ENCODE data around the gene C12orf75. TPM values are rescaled to one million over a fixed set of nuclear protein-coding genes. Genes with fewer than 3 reads are reported as not detected.
"Not testable (repeated sequence)": the region's sequence is repeated elsewhere in the genome, so short reads cannot be mapped to it uniquely, and the experiment has no call there.

C12orf75 gene
- total and polyA plus RNA-seq, 4 donors: 75.9 to 661 (median 229) TPM

DNA sequence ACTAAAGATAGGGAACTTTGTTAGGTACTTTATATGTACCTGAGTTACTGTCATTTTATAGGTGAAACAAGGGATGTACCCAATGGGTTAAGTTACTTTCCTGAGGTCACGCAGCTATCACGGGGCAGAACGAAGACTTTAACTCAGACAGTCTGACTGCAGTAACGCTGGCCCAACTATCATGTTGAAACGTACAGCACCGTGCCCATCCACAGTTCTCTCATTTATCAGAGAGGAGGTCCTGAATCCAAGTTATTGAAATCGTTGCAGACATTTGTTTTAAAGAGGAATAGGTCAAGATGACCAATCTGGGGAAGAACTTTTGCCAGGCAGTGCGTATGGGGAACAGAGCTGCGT, 587 bp upstream of the C12orf75 start:
- H3K27me3 ChIP-seq (ENCODE audit: control insufficient read depth in 1 of 2, insufficient read depth in 2 of 2, low read length in 1 of 2): no peaks in the 10 kb centered on the region
- ATAC-seq (ENCODE audit: low FRiP score) (no peak), DNase-seq (no peak)
- WGBS, 2 donors: 3 to 5% methylated on average over 9 of the region's 9 CpGs
- intact Hi-C loops (cut with DNase I): loop anchor here (2.0 to 5.0 kb wide), 3 partner anchors 37 to 93 kb away; partner anchors contain the start of gene APPL2 (in 2 of the 2)
- no peaks in the 10 kb centered on the region for H3K36me3 ChIP-seq (ENCODE audit: control insufficient read depth in 1 of 2, insufficient read depth in 2 of 2, low read length in 1 of 2)
- no peak overlapping the region for H3K4me3 ChIP-seq (ENCODE audit: low read length in 2 of 2)
- peaks cover 0 to 2% of the 10 kb centered on the region in 2 donors for H3K4me1 ChIP-seq (ENCODE audit: control insufficient read depth in 1 of 2, insufficient read depth in 2 of 2, low read length in 2 of 2)
- no peaks in the 10 kb centered on the region for H3K9me3 ChIP-seq (ENCODE audit: control insufficient read depth, low read length)
- H3K27ac ChIP-seq (ENCODE audit: low read depth in 1 of 2, low read length in 2 of 2): no peak overlapping the region

DNA sequence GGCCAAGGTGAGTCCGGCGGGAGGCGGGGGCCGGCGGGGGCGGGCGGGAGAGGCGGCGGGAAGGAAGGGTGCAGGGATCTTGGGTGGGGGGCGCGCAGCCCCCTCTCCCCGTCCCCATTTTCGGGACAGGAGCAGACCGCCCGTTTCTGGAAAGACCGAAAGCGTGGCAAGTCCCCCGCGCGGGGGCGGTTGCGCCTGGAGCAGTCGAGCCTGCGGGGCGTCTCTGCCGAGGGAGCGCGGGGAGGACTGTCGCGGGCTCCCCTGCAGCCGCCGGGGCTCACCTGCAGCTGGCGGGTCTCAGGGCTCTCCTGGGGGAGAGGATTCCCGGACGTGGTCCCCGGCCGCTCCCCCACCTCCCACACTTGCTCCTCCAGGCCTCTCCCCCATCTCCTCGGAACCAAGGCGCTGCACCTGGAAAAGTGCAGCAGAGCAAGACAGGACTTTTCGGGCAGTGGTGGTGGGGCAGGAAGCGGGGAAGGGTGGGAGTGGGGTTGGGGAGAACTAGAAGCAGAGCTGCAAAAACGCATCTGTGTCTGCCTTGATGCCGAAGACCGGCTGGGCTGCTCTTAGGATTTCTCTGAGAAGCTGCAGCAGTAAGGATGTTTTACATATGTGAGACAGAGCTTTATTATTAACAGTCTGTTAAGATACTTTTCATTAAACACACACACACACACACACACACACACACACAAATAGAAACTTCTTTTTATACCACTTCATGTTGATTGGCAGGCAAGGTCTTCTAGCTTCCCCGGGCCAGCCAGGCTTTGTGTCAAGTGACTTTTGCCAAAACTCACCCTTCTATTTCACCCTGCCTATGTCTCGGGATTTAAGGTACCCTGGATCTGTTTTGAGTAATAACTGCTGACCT, 677 bp downstream of the C12orf75 start:
- Histone ChIP-seq H3K27me3 (ENCODE audit: control insufficient read depth in 1 of 2, insufficient read depth in 2 of 2, low read length in 1 of 2) (no peaks in the 10 kb centered on the region), H3K36me3 (ENCODE audit: control insufficient read depth in 1 of 2, insufficient read depth in 2 of 2, low read length in 1 of 2) (no peaks in the 10 kb centered on the region), H3K27ac (ENCODE audit: low read depth in 1 of 2, low read length in 2 of 2) (peak overlapping the region in 1 of 2 donors; percentile 4), H3K9me3 (ENCODE audit: control insufficient read depth, low read length) (no peaks in the 10 kb centered on the region), H3K4me3 (ENCODE audit: low read length in 2 of 2) (peak overlapping the region; percentile 80 to 95), H3K4me1 (ENCODE audit: control insufficient read depth in 1 of 2, insufficient read depth in 2 of 2, low read length in 2 of 2) (peaks cover 0 to 2% of the 10 kb centered on the region in 2 donors)
- 0 to 1% methylated on average over 26 to 46 of the region's 46 CpGs for whole genome bisulfite sequencing, 2 donors
- intact Hi-C loops (cut with DNase I): loop anchor here (2.0 to 5.0 kb wide), 3 partner anchors 36 to 94 kb away; partner anchors contain the start of gene APPL2 (in 2 of the 2)
- ATAC-seq (ENCODE audit: low FRiP score) (peak; percentile 62), DNase-seq (peak; percentile 65 to 86)

DNA sequence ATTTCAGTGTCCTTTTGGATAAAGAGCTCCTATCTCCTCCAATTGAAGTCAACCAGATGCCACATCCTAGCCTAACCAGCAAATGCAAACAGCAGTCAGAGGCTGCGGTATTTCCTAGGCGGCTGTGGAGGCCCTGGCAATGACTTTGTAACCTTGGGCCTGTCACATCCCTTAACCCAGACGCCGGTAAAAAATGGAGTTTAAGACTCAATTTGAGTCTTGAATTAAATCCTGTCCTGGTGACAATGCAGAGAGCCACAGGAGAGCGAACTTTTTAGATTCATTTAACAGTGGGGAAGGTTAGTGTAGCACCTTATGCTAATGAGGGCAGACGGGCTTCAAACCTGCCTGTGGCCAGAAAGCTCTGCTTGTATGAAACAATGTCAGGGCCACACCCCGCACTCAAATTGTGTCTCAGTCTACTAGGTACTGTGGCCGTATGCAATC, 1.3 kb downstream of the C12orf75 start:
- WGBS, 2 donors: 22 to 27% methylated on average over 8 of the region's 8 CpGs
- Histone ChIP-seq H3K4me1 (ENCODE audit: control insufficient read depth in 1 of 2, insufficient read depth in 2 of 2, low read length in 2 of 2) (peaks cover 0 to 2% of the 10 kb centered on the region in 2 donors), H3K27ac (ENCODE audit: low read depth in 1 of 2, low read length in 2 of 2) (peak overlapping the region in 1 of 2 donors; percentile 10), H3K27me3 (ENCODE audit: control insufficient read depth in 1 of 2, insufficient read depth in 2 of 2, low read length in 1 of 2) (no peaks in the 10 kb centered on the region), H3K36me3 (ENCODE audit: control insufficient read depth in 1 of 2, insufficient read depth in 2 of 2, low read length in 1 of 2) (no peaks in the 10 kb centered on the region), H3K9me3 (ENCODE audit: control insufficient read depth, low read length) (no peaks in the 10 kb centered on the region), H3K4me3 (ENCODE audit: low read length in 2 of 2) (peak overlapping the region; percentile 0 to 95)
- ATAC-seq (ENCODE audit: low FRiP score) (peak; percentile 11), DNase-seq (no peak)
- intact Hi-C loops (cut with DNase I): loop anchor here (2.0 to 5.0 kb wide), 3 partner anchors 35 to 95 kb away; partner anchors contain the start of gene APPL2 (in 2 of the 2)

DNA sequence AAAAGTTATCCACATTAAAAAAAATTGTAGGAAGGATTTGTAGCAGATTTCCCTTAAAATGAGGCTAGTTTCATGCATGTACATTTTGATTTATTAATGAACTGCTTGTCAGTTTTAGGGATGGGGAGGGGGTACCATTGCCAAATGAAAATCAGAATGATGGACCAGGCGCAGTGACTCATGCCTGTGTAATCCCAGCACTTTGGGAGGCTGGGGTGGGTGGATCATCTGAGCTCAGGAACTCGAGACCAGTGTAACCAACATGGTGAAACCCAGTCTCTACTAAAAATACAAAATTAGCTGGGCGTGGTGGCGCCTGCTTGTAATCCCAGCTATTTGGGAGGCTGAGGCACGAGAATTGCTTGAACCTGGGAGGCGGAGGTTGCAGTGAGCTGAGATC, 1.8 kb downstream of the C12orf75 start:
- not testable (repeated sequence) for ATAC-seq (ENCODE audit: low FRiP score); DNase-seq
- 76 to 80% methylated on average over 6 of the region's 6 CpGs for WGBS, 2 donors

DNA sequence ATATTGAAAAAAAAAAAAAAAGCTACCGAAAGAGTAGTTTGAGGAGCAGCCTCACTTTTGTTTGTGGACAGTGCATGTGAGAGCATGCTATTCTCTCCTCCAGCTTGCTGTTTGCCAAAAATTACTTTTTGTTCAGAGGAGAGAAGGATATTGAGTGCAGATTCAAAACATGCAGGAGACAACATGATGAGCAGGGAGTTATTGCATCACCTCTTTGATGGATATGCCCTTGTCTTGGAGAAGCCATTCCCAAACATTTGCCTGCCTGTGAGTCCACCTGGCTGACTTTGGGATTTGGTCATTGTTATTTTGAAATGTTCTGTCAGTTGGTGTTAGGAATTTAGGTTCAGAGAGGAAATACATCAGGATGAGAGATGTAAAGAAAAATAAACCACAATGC, 2.4 kb downstream of the C12orf75 start:
- Histone ChIP-seq H3K4me1 (ENCODE audit: control insufficient read depth in 1 of 2, insufficient read depth in 2 of 2, low read length in 2 of 2) (peaks cover 2 to 3% of the 10 kb centered on the region in 2 donors), H3K27ac (ENCODE audit: low read depth in 1 of 2, low read length in 2 of 2) (peak overlapping the region; percentile 2 to 30), H3K4me3 (ENCODE audit: low read length in 2 of 2) (peak overlapping the region in 1 of 2 donors; percentile 14), H3K27me3 (ENCODE audit: control insufficient read depth in 1 of 2, insufficient read depth in 2 of 2, low read length in 1 of 2) (no peaks in the 10 kb centered on the region), H3K9me3 (ENCODE audit: control insufficient read depth, low read length) (no peaks in the 10 kb centered on the region), H3K36me3 (ENCODE audit: control insufficient read depth in 1 of 2, insufficient read depth in 2 of 2, low read length in 1 of 2) (no peaks in the 10 kb centered on the region)
- DNase-seq: no peak
- no peak for ATAC-seq (ENCODE audit: low FRiP score)
- intact Hi-C loops (cut with DNase I): loop anchor here (5.0 kb wide), 2 partner anchors 34 to 96 kb away; partner anchors contain the start of gene APPL2 (in 2 of the 2)
- 59 to 63% methylated on average over 1 of the region's 1 CpG for WGBS, 2 donors

More for the DNA sequence above, 1.8 kb downstream of the C12orf75 start:
- intact Hi-C loops (cut with DNase I): loop anchor here (5.0 kb wide), 2 partner anchors 35 to 95 kb away; partner anchors contain the start of gene APPL2 (in 2 of the 2)
- not testable (repeated sequence) for H3K4me1 ChIP-seq (ENCODE audit: control insufficient read depth in 1 of 2, insufficient read depth in 2 of 2, low read length in 2 of 2); H3K27ac ChIP-seq (ENCODE audit: low read depth in 1 of 2, low read length in 2 of 2); H3K36me3 ChIP-seq (ENCODE audit: control insufficient read depth in 1 of 2, insufficient read depth in 2 of 2, low read length in 1 of 2); H3K27me3 ChIP-seq (ENCODE audit: control insufficient read depth in 1 of 2, insufficient read depth in 2 of 2, low read length in 1 of 2); H3K9me3 ChIP-seq (ENCODE audit: control insufficient read depth, low read length)
- H3K4me3 ChIP-seq (ENCODE audit: low read length in 2 of 2): peak overlapping the region in 1 of 2 donors; percentile 95

DNA sequence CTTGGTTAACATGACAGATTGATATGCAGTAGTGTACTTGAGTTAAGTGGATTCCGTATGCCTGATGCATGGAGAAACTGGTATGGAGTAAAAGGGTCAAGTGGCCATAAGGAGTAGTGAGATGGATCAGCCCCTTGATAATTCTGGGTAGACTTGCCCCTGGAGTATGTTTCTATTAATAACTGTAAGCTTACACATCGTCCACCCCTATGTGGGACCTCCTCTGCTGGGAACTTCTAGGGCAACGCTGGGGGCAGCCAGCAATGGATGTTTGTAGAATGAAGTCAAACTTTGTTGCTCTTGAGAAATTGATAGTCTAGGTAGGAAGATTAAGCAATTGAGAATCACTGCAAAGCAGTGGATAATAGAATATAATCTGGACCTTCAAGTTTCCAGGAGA, 3.5 kb downstream of the C12orf75 start:
- H3K27ac ChIP-seq (ENCODE audit: low read depth in 1 of 2, low read length in 2 of 2): no peak overlapping the region
- no peak for ATAC-seq (ENCODE audit: low FRiP score)
- DNase-seq: no peak
- H3K27me3 ChIP-seq (ENCODE audit: control insufficient read depth in 1 of 2, insufficient read depth in 2 of 2, low read length in 1 of 2): no peaks in the 10 kb centered on the region
- intact Hi-C loops (cut with DNase I): loop anchor here (5.0 kb wide), 2 partner anchors 33 to 97 kb away; partner anchors contain the start of gene APPL2 (in 2 of the 2)
- 17 to 20% methylated on average over 3 of the region's 3 CpGs for WGBS, 2 donors
- no peaks in the 10 kb centered on the region for H3K9me3 ChIP-seq (ENCODE audit: control insufficient read depth, low read length)
- no peaks in the 10 kb centered on the region for H3K36me3 ChIP-seq (ENCODE audit: control insufficient read depth in 1 of 2, insufficient read depth in 2 of 2, low read length in 1 of 2)
- H3K4me1 ChIP-seq (ENCODE audit: control insufficient read depth in 1 of 2, insufficient read depth in 2 of 2, low read length in 2 of 2): peaks cover 2 to 3% of the 10 kb centered on the region in 2 donors
- peak overlapping the region; percentile 16 to 42 for H3K4me3 ChIP-seq (ENCODE audit: low read length in 2 of 2)

DNA sequence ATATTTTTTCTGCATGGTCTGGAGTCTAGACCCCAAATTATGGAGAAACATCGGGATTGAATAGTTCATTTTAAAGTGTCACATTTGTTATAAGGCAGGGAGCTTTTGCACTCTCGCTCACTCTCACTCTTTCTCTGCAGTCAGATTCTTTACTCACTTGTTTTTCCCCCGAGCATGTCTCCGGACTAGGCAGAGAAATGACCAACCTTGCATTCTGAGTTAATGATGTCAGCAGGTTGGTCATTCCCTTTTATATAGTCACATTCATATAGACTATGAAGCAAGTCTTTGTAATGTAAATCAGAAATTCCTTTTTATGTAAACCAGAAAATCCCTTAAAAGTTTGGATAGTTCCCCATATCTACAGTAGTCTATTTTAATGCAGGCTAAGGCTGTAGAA, 4.1 kb downstream of the C12orf75 start:
- DNase-seq (no peak), ATAC-seq (ENCODE audit: low FRiP score) (no peak)
- H3K4me1 ChIP-seq (ENCODE audit: control insufficient read depth in 1 of 2, insufficient read depth in 2 of 2, low read length in 2 of 2): peaks cover 2 to 3% of the 10 kb centered on the region in 2 donors
- H3K4me3 ChIP-seq (ENCODE audit: low read length in 2 of 2): peak overlapping the region; percentile 16 to 42
- H3K36me3 ChIP-seq (ENCODE audit: control insufficient read depth in 1 of 2, insufficient read depth in 2 of 2, low read length in 1 of 2): no peaks in the 10 kb centered on the region
- H3K9me3 ChIP-seq (ENCODE audit: control insufficient read depth, low read length): no peaks in the 10 kb centered on the region
- WGBS, 2 donors: 12 to 20% methylated on average over 4 of the region's 4 CpGs
- intact Hi-C loops (cut with DNase I): loop anchor here (5.0 kb wide), 2 partner anchors 33 to 97 kb away; partner anchors contain the start of gene APPL2 (in 2 of the 2)
- no peak overlapping the region for H3K27ac ChIP-seq (ENCODE audit: low read depth in 1 of 2, low read length in 2 of 2)
- H3K27me3 ChIP-seq (ENCODE audit: control insufficient read depth in 1 of 2, insufficient read depth in 2 of 2, low read length in 1 of 2): no peaks in the 10 kb centered on the region

DNA sequence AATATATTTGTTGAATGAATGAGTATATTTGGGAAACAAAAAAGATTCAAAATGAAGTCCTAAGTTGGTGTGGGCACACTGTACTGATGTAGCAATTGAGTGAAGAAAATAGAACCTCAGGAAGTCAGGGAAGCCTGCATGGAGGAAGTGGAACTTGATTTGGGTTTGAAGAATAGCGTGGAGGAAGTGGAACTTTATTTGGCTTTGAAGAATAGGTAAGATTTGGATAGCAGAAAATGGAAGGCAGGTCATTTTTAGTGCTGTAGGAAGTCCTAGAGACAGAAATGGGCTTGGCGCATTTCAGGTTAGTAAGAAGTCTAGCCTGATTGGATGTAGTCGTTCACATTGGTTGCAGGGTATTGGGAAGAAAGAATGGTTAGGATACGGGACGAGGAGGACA, 5.4 kb downstream of the C12orf75 start:
- WGBS, 2 donors: 87 to 95% methylated on average over 5 of the region's 5 CpGs
- peaks cover 2 to 3% of the 10 kb centered on the region in 2 donors for H3K4me1 ChIP-seq (ENCODE audit: control insufficient read depth in 1 of 2, insufficient read depth in 2 of 2, low read length in 2 of 2)
- ATAC-seq (ENCODE audit: low FRiP score): no peak

More for the DNA sequence above, 5.4 kb downstream of the C12orf75 start:
- Histone ChIP-seq H3K27ac (ENCODE audit: low read depth in 1 of 2, low read length in 2 of 2) (peak overlapping the region in 1 of 2 donors; percentile 87), H3K27me3 (ENCODE audit: control insufficient read depth in 1 of 2, insufficient read depth in 2 of 2, low read length in 1 of 2) (no peaks in the 10 kb centered on the region), H3K36me3 (ENCODE audit: control insufficient read depth in 1 of 2, insufficient read depth in 2 of 2, low read length in 1 of 2) (no peaks in the 10 kb centered on the region), H3K9me3 (ENCODE audit: control insufficient read depth, low read length) (no peaks in the 10 kb centered on the region), H3K4me3 (ENCODE audit: low read length in 2 of 2) (no peak overlapping the region)
- intact Hi-C loops (cut with DNase I): loop anchor here in 1 of 2 donors (5.0 kb wide), 1 partner anchor 41 kb away; no protein-coding TSS in a partner anchor
- DNase-seq: no peak

All from aorta (tissue), 5 donors.